Breast epithelium (tissue), 4 donors: ENCODE results near the gene NOL9. TPM values are rescaled to one million over a fixed set of nuclear protein-coding genes. Genes with fewer than 3 reads are reported as not detected.

Source experiments
- DNase-seq, 2 donors: peaks; one replicate each; pipeline ENCODE4 v3.0.0-alpha.2; 2019; ENCODE audit warnings: low spot score in 2 of 2
- H3K27ac ChIP-seq, 2 donors: fragments of 200-600 bp; sonication (generic) in 1 of 2; one replicate each; pipeline ENCODE4 v1.5.1; 2016 to 2019; ENCODE audit warnings: mild to moderate bottlenecking in 1 of 2
- H3K27me3 ChIP-seq, 2 donors: fragments of 200-600 bp; sonication (generic) in 1 of 2; one replicate each; pipeline versions ENCODE4 v1.5.1 to v1.6.0; 2017 to 2019; ENCODE audit warnings: control low read depth in 1 of 2, mild to moderate bottlenecking in 1 of 2
- H3K36me3 ChIP-seq: fragments of 200-600 bp; one replicate; pipeline ENCODE4 v1.5.1; 2019
- H3K4me1 ChIP-seq, 2 donors: fragments of 200-600 bp; sonication (generic); one replicate each; pipeline ENCODE4 v1.5.1; 2016 to 2019; ENCODE audit warnings: control low read depth in 1 of 2
- H3K4me3 ChIP-seq, 3 donors: fragments of 200-600 bp; sonication (generic); 1 replicate in 2 of 3; 2 replicates in 1 of 3; pipeline ENCODE4 v1.5.1; 2016 to 2019; ENCODE audit warnings: mild to moderate bottlenecking in 3 of 3, moderate library complexity in 2 of 3
- H3K9me3 ChIP-seq, 2 donors: fragments of 200-600 bp; sonication (generic) in 1 of 2; one replicate each; pipeline ENCODE4 v1.5.1; 2016 to 2019; ENCODE audit warnings: control low read depth in 1 of 2
- POLR2A ChIP-seq: fragments of 450-650 bp; IDR thresholded peaks from one replicate; pipeline ENCODE4 v1.6.1; 2016; ENCODE audit warnings: antibody characterized with exemption, mild to moderate bottlenecking, moderate library complexity
- POLR2AphosphoS5 ChIP-seq, 3 donors: sonication (generic); formaldehyde crosslinking; IDR thresholded peaks; one replicate each; pipeline ENCODE4 v1.6.1; 2017; ENCODE audit warnings: antibody characterized with exemption in 3 of 3
- intact Hi-C: fragments of 100-400 bp; cut with DNase I; formaldehyde crosslinking; loops from one replicate; pipeline ENCODE4 v1.15.1; 2023; ENCODE audit warnings: low total_unique reads
- total RNA-seq, 3 donors: library from RNA; depleted of rRNA; stranded (reverse); fragments of >200 nt; gene quantifications; one replicate each; pipeline ENCODE4 v1.1.0, GENCODE V29; 2016
- TF ChIP-seq, protein P1 (sequence below), 3 donors: fragments of 450-650 bp; IDR thresholded peaks; one replicate each; pipeline ENCODE4 v1.5.1; 2016 to 2017; ENCODE audit warnings: antibody characterized with exemption in 3 of 3, mild to moderate bottlenecking in 3 of 3, moderate library complexity in 3 of 3

NOL9 gene
- total RNA-seq, 3 donors from 2014 or later, result 14.7 to 29.6 (median 25.2) TPM

GRCh38 chr1:6474815-6475282, 79.5 kb downstream of the NOL9 start:
- Histone ChIP-seq H3K4me1 (no peaks in the 10 kb centered on the region), H3K4me3 (no peak overlapping the region), H3K27ac (no peak overlapping the region), H3K36me3 (no peaks in the 10 kb centered on the region), H3K9me3 (no peaks in the 10 kb centered on the region), H3K27me3 (no peaks in the 10 kb centered on the region)
- TF ChIP-seq, protein P1, sequence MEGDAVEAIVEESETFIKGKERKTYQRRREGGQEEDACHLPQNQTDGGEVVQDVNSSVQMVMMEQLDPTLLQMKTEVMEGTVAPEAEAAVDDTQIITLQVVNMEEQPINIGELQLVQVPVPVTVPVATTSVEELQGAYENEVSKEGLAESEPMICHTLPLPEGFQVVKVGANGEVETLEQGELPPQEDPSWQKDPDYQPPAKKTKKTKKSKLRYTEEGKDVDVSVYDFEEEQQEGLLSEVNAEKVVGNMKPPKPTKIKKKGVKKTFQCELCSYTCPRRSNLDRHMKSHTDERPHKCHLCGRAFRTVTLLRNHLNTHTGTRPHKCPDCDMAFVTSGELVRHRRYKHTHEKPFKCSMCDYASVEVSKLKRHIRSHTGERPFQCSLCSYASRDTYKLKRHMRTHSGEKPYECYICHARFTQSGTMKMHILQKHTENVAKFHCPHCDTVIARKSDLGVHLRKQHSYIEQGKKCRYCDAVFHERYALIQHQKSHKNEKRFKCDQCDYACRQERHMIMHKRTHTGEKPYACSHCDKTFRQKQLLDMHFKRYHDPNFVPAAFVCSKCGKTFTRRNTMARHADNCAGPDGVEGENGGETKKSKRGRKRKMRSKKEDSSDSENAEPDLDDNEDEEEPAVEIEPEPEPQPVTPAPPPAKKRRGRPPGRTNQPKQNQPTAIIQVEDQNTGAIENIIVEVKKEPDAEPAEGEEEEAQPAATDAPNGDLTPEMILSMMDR (IDR thresholded peaks at IDR 0.05), result no peak
- TF ChIP-seq POLR2A (no peak), POLR2AphosphoS5 (IDR thresholded peaks at IDR 0.05) (no peak)
- no peak for DNase-seq
- intact Hi-C loops, result no loop called here

DNA sequence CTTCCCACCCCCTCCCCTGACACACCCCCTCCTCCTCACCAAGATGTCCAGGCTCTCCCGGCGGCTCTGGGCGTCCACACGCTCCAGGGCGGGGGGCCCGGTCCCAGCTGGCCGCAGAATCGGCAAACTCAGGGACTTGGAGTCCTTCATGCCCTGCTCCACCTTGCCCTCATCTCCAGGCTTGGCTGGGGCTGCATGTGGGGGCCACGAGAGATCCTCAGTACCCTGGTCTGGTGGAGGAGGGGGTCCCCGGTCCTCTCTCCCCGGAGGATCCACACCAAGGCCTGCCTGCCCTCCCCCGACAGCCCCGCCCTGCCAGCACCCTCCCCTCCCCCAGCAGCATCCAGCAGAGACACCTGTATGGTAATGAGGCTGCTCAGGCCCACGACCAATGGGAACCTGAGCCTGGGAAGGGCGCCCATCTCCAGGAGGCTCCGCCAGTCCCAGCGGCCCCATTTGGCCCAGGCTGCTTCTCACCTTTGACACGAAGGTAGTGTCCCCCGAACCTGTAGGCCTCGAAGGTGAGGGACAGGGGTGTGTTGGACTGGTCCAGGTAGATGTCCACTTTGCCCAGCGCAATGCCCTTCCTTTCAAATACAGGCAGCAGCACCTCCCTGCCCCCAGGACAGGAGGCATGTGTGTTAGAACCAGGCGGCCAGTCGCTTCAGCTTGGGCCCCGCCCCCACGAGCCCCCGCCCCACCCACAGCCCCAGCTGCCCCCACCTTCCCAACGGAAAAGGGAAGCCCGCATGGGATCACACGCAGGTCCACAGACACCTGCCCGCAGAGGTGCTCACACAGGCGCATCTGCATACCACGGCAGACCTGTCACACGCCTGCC, 80.1 kb downstream of the NOL9 start:
- intact Hi-C loops, result no loop called here
- Histone ChIP-seq H3K27me3 (no peaks in the 10 kb centered on the region), H3K36me3 (no peaks in the 10 kb centered on the region), H3K9me3 (no peaks in the 10 kb centered on the region), H3K4me3 (no peak overlapping the region), H3K27ac (no peak overlapping the region), H3K4me1 (no peaks in the 10 kb centered on the region)
- TF ChIP-seq POLR2A, result no peak
- TF ChIP-seq POLR2AphosphoS5 (IDR thresholded peaks at IDR 0.05), result no peak
- TF ChIP-seq, protein P1 (IDR thresholded peaks at IDR 0.05), result no peak
- no peak for DNase-seq

- no peak overlapping the region for H3K27ac ChIP-seq
- H3K9me3 ChIP-seq, result no peaks in the 10 kb centered on the region
- no peak for DNase-seq
- no peak for TF ChIP-seq POLR2AphosphoS5 (IDR thresholded peaks at IDR 0.05)
- intact Hi-C loops, result no loop called here
- H3K4me3 ChIP-seq, result no peak overlapping the region
- H3K4me1 ChIP-seq, result no peaks in the 10 kb centered on the region
- no peaks in the 10 kb centered on the region for H3K36me3 ChIP-seq
- no peaks in the 10 kb centered on the region for H3K27me3 ChIP-seq
Measured at GRCh38 chr1:6473156-6473555, 81.2 kb downstream of the NOL9 start.

DNA sequence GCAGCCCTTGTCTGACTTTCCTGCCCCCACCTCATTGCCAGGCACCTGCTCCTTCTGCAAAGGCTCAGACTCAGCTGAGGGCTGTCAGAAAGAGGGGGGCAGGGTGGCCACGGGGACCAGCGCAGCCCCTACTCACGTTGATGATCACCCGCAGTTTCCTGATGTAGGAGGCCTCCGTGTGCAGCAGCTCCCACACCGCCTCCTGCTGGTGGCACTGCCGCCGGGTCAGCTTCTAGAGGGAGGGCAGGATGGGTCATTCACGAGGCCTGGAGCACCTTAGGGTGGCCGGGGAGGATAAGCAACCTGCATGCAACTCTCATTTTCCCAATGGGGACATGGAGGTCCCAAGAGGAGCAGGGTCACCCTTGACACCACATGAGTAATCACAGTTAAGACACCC, 81.9 kb downstream of the NOL9 start:
- no peaks in the 10 kb centered on the region for H3K4me1 ChIP-seq
- H3K27me3 ChIP-seq, result no peaks in the 10 kb centered on the region
- DNase-seq, result no peak
- intact Hi-C loops, result no loop called here
- H3K27ac ChIP-seq, result peak overlapping the region in 1 of 2 donors; percentile 25
- no peaks in the 10 kb centered on the region for H3K9me3 ChIP-seq
- no peaks in the 10 kb centered on the region for H3K36me3 ChIP-seq
- H3K4me3 ChIP-seq, result no peak overlapping the region
- TF ChIP-seq POLR2A (no peak), POLR2AphosphoS5 (IDR thresholded peaks at IDR 0.05) (no peak)
- TF ChIP-seq, protein P1 (IDR thresholded peaks at IDR 0.05), result no peak

GRCh38 chr1:6471970-6472368, 82.3 kb downstream of the NOL9 start:
- Histone ChIP-seq H3K4me3 (no peak overlapping the region), H3K36me3 (no peaks in the 10 kb centered on the region), H3K9me3 (no peaks in the 10 kb centered on the region), H3K4me1 (no peaks in the 10 kb centered on the region), H3K27ac (peak overlapping the region; percentile 1 to 25), H3K27me3 (no peaks in the 10 kb centered on the region)
- DNase-seq, result peak in 1 of 2 donors; percentile 43
- TF ChIP-seq POLR2A, result no peak
- no peak for TF ChIP-seq POLR2AphosphoS5 (IDR thresholded peaks at IDR 0.05)
- TF ChIP-seq, protein P1 (IDR thresholded peaks at IDR 0.05), result no peak
- intact Hi-C loops, result no loop called here

Other genes starting within 250 kb of the NOL9 start
- gene ACOT7, start 160.7 kb downstream of the NOL9 start, total RNA-seq, result 10 to 100 TPM in 2 of 3 donors, 1 to 10 TPM in 1; 9.4 to 12.8 (median 11.5) TPM
- gene HES2, start 134.6 kb downstream of the NOL9 start, total RNA-seq, result 1 to 10 TPM in 2 of 3 donors, not detected in 1; 3.4 to 3.6 TPM
- gene ESPN, start 129.7 kb downstream of the NOL9 start, total RNA-seq, result 10 to 100 TPM in 2 of 3 donors, not detected in 1; 10.8 to 11.1 TPM
- gene TNFRSF25, start 88.3 kb downstream of the NOL9 start, total RNA-seq, result 10 to 100 TPM in 2 of 3 donors, 1 to 10 TPM in 1; 3.8 to 13.1 (median 12.4) TPM
- 10 to 100 TPM in 2 of 3 donors, 1 to 10 TPM in 1; 7.0 to 12.0 (median 11.8) TPM for gene PLEKHG5, start 62.8 kb downstream of the NOL9 start, total RNA-seq
- gene TAS1R1, start 794 bp upstream of the NOL9 start, total RNA-seq, result under 1 TPM in 1 of 3 donors, not detected in 2; 0.16 TPM
- gene ZBTB48, start 25.5 kb upstream of the NOL9 start, total RNA-seq, result 10 to 100 TPM; 19.3 to 19.6 (median 19.4) TPM
- 10 to 100 TPM; 45.2 to 61.3 (median 58.1) TPM for gene KLHL21, start 48.4 kb upstream of the NOL9 start, total RNA-seq
- gene PHF13, start 59.2 kb upstream of the NOL9 start, total RNA-seq, result 10 to 100 TPM; 10.9 to 18.3 (median 14.4) TPM
- gene THAP3, start 70.4 kb upstream of the NOL9 start, total RNA-seq, result 10 to 100 TPM; 20.3 to 28.2 (median 28.1) TPM
- gene DNAJC11, start 147.3 kb upstream of the NOL9 start, total RNA-seq, result 10 to 100 TPM; 23.0 to 30.5 (median 25.6) TPM
- 10 to 100 TPM; 53.4 to 84.0 (median 61.9) TPM for gene CAMTA1, start 230.9 kb upstream of the NOL9 start, total RNA-seq